Endodermal cell (in vitro differentiated cells): ENCODE results near the gene PRDX2. TPM values are rescaled to one million over a fixed set of nuclear protein-coding genes. Genes with fewer than 3 reads are reported as not detected.

Experiments used
- DNase-seq: peaks from one replicate; pipeline ENCODE4 v3.0.0-alpha.2; 2017
- H3K27ac ChIP-seq: 2 replicates; pipeline ENCODE4 v1.5.1; 2013; ENCODE audit warnings: mild to moderate bottlenecking, low read depth, low read length, moderate library complexity
- H3K27me3 ChIP-seq: 2 replicates; pipeline ENCODE4 v1.6.1; 2013; ENCODE audit warnings: mild to moderate bottlenecking, low read length, moderate library complexity; ENCODE audit not compliant: insufficient read depth, control insufficient read depth, poor library complexity, severe bottlenecking
- H3K36me3 ChIP-seq: 2 replicates; pipeline ENCODE4 v1.7.0; 2013; ENCODE audit warnings: mild to moderate bottlenecking, low read length, moderate library complexity; ENCODE audit not compliant: control insufficient read depth, insufficient read depth
- H3K4me1 ChIP-seq: one replicate; pipeline ENCODE4 v1.7.0; 2013; ENCODE audit warnings: low read length; ENCODE audit not compliant: control insufficient read depth, insufficient read depth
- H3K4me3 ChIP-seq: 2 replicates; pipeline ENCODE4 v1.5.1; 2013; ENCODE audit warnings: mild to moderate bottlenecking, low read length, moderate library complexity
- H3K9ac ChIP-seq: 2 replicates; pipeline ENCODE4 v1.6.1; 2013; ENCODE audit warnings: mild to moderate bottlenecking, low read length, moderate library complexity; ENCODE audit not compliant: poor library complexity, severe bottlenecking; ENCODE audit errors: extremely low read depth
- H3K9me3 ChIP-seq: 2 replicates; pipeline ENCODE4 v1.6.1; 2013; ENCODE audit warnings: mild to moderate bottlenecking, low read length, moderate library complexity; ENCODE audit not compliant: control insufficient read depth
- H3K27ac Mint-ChIP-seq: 2 replicates; pipeline ENCODE4 v1.8.0; 2020; ENCODE audit warnings: mixed read lengths
- H3K27me3 Mint-ChIP-seq: 2 replicates; pipeline ENCODE4 v1.8.0; 2021; ENCODE audit warnings: mild to moderate bottlenecking, mixed read lengths; ENCODE audit not compliant: insufficient read depth
- H3K36me3 Mint-ChIP-seq: 2 replicates; pipeline ENCODE4 v1.8.0; 2020; ENCODE audit warnings: low read depth, mixed read lengths
- H3K4me1 Mint-ChIP-seq: 2 replicates; pipeline ENCODE4 v1.8.0; 2020; ENCODE audit warnings: mixed read lengths
- H3K4me3 Mint-ChIP-seq: 2 replicates; pipeline ENCODE4 v1.8.0; 2020; ENCODE audit warnings: mild to moderate bottlenecking, moderate library complexity, mixed read lengths
- H3K9me3 Mint-ChIP-seq: 2 replicates; pipeline ENCODE4 v1.8.0; 2020; ENCODE audit warnings: mild to moderate bottlenecking, mixed read lengths
- WGBS, 2 experiments: methylation state at CpG; one replicate each; pipeline versions ENCODE4 v1.1.5 to v1.1.7; 2013; ENCODE audit warnings: missing lambda C conversion rate in 2 of 2, mixed read lengths in 1 of 2; ENCODE audit not compliant: insufficient coverage in 1 of 2, insufficient read length in 1 of 2; 5-methylcytosine and 5-hydroxymethylcytosine counted together
- total RNA-seq, 2 donors: library from RNA; stranded (reverse); fragmentation: NEBNext Ultra II Directional in 1 of 2; extraction: Animal tissue kit (Norgen Biotek cat#: 25700) in 1 of 2; gene quantifications; 2 replicates in 1 of 2; 3 replicates in 1 of 2; pipeline ENCODE4 v1.2.1, GENCODE V29; 2021
- TF ChIP-seq, protein P1 (sequence below): fragments of 200-600 bp; sonication (generic); conservative IDR thresholded peaks from 2 replicates; pipeline ENCODE4 v1.5.0; 2021; ENCODE audit warnings: antibody characterized with exemption, mild to moderate bottlenecking

PRDX2 gene
- total RNA-seq, 2 donors from 2014 or later, result 429 to 507 TPM

DNA sequence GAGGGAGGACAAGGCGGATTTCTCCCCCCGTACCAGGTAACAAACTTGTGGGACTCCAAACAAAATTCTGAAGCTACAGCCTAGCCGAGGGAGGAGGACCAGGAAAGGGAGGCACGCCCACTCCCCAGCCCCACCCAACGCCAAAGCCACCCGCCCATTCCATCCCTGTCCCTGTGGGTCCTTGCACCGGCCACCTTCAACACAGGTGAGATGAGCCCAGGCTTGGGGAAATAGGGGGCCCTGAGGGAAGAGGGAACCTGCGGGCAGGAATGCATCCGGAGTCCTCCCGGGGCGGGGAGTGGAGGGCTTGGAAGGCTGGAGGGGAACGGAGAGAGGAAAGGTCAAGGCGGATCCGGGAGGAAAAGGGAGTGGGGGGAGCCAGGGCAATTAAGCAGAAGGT is 50.0 kb downstream of the PRDX2 start, which contains the start of gene BEST2:
Gene BEST2 (plus strand): TSS at position 157 of the 400 bp plus-strand sequence. CDS start 802 bp downstream, outside the sequence.
- H3K9me3 Mint-ChIP-seq, result peaks cover 15% of the 10 kb centered on the region
- H3K27me3 Mint-ChIP-seq, result peaks cover 60% of the 10 kb centered on the region
- no peak within 1 kb of the TSS for H3K4me3 ChIP-seq
- peaks cover 16% of the 10 kb centered on the region for H3K9me3 ChIP-seq
- no peak within 1 kb of the TSS for H3K27ac Mint-ChIP-seq
- H3K27ac ChIP-seq, result no peak within 1 kb of the TSS
- 12 to 13% methylated on average over 8 to 14 of the region's 14 CpGs for WGBS, 2 experiments
- H3K36me3 Mint-ChIP-seq, result peaks cover 18% of the 10 kb centered on the region
- TF ChIP-seq, protein P1, sequence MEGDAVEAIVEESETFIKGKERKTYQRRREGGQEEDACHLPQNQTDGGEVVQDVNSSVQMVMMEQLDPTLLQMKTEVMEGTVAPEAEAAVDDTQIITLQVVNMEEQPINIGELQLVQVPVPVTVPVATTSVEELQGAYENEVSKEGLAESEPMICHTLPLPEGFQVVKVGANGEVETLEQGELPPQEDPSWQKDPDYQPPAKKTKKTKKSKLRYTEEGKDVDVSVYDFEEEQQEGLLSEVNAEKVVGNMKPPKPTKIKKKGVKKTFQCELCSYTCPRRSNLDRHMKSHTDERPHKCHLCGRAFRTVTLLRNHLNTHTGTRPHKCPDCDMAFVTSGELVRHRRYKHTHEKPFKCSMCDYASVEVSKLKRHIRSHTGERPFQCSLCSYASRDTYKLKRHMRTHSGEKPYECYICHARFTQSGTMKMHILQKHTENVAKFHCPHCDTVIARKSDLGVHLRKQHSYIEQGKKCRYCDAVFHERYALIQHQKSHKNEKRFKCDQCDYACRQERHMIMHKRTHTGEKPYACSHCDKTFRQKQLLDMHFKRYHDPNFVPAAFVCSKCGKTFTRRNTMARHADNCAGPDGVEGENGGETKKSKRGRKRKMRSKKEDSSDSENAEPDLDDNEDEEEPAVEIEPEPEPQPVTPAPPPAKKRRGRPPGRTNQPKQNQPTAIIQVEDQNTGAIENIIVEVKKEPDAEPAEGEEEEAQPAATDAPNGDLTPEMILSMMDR, result no peak
- peaks cover 17% of the 10 kb centered on the region for H3K36me3 ChIP-seq
- no peak within 1 kb of the TSS for H3K9ac ChIP-seq
- peaks cover 43% of the 10 kb centered on the region for H3K27me3 ChIP-seq
- peak; percentile 79 for DNase-seq
- peaks cover 7% of the 10 kb centered on the region for H3K4me1 Mint-ChIP-seq
- H3K4me1 ChIP-seq, result no peaks in the 10 kb centered on the region
- H3K4me3 Mint-ChIP-seq, result peak within 1 kb of the TSS; percentile 33

DNA sequence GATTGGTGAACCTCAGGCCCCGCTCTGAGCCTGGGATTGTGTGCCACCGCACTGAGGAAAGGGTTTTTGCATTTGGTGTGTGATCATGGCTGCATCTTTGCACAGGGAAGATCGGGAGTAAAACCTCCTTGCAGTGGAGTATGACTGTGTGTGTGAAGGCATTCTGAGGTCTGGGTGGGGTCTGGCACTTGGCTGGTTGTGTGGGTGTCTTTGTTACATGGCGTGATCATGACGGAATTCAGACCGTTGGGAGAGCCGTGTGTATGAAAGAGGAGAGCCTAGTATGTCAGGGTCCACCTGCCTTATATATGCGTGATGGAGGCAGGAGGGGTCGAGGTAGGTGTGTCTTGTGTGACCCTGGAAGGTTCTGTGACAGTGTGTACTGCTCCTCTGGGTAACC is 50.7 kb downstream of the PRDX2 start:
- no peaks in the 10 kb centered on the region for H3K4me1 ChIP-seq
- peaks cover 16% of the 10 kb centered on the region for H3K9me3 ChIP-seq
- no peak overlapping the region for H3K4me3 ChIP-seq
- H3K4me3 Mint-ChIP-seq, result no peak overlapping the region
- H3K36me3 ChIP-seq, result peaks cover 25% of the 10 kb centered on the region
- H3K9ac ChIP-seq, result no peak overlapping the region
- peaks cover 7% of the 10 kb centered on the region for H3K4me1 Mint-ChIP-seq
- H3K27me3 Mint-ChIP-seq, result peaks cover 55% of the 10 kb centered on the region
- no peak overlapping the region for H3K27ac ChIP-seq
- TF ChIP-seq, protein P1, result no peak
- WGBS, 2 experiments, result 83 to 92% methylated on average over 2 to 9 of the region's 9 CpGs
- H3K27ac Mint-ChIP-seq, result no peak overlapping the region
- peaks cover 15% of the 10 kb centered on the region for H3K9me3 Mint-ChIP-seq
- no peak for DNase-seq
- peaks cover 26% of the 10 kb centered on the region for H3K36me3 Mint-ChIP-seq
- peaks cover 43% of the 10 kb centered on the region for H3K27me3 ChIP-seq

DNA sequence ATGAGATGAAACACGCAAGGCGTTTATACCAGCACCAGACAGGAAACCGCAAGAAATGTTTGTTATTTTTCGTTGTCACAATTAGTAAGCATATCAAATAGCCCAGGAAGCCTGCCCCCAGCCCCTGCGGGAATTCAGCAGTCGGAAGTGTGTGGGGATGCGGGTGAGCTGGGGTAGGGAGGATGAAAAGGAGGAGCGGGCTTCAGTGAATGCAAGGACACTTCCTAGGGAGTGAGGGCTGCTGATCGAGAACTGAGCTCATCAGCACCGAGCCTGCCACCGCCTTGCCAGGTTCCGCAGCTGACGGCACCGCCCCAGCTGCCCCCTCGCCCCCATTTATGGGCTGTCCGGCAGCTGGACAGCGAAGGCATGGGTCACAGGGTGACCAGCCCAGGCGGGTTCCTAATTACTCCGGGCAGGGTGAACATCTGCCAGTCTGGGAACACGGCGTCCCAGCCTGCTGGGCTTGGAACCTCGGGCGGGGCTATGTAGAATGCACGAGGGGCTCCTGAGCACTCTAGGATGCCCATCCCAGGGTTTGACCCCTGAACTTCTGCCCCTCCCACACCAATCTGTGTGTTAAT is 51.6 kb downstream of the PRDX2 start:
- H3K9me3 ChIP-seq, result peaks cover 16% of the 10 kb centered on the region
- H3K4me3 Mint-ChIP-seq, result no peak overlapping the region
- peaks cover 43% of the 10 kb centered on the region for H3K27me3 ChIP-seq
- no peaks in the 10 kb centered on the region for H3K4me1 ChIP-seq
- TF ChIP-seq, protein P1, result no peak
- H3K4me1 Mint-ChIP-seq, result peaks cover 7% of the 10 kb centered on the region
- H3K9ac ChIP-seq, result no peak overlapping the region
- H3K27ac ChIP-seq, result no peak overlapping the region
- no peak overlapping the region for H3K4me3 ChIP-seq
- H3K27me3 Mint-ChIP-seq, result peaks cover 52% of the 10 kb centered on the region
- peaks cover 34% of the 10 kb centered on the region for H3K36me3 Mint-ChIP-seq
- peaks cover 15% of the 10 kb centered on the region for H3K9me3 Mint-ChIP-seq
- WGBS, 2 experiments, result 62 to 78% methylated on average over 7 to 24 of the region's 24 CpGs
- H3K36me3 ChIP-seq, result peaks cover 32% of the 10 kb centered on the region
- DNase-seq, result no peak
- H3K27ac Mint-ChIP-seq, result no peak overlapping the region
